IMR-90 (cell line): ENCODE results near the gene RNFT2. TPM values are rescaled to one million over a fixed set of nuclear protein-coding genes. Genes with fewer than 3 reads are reported as not detected.

ENCODE experiments used
- ATAC-seq: fragments of 200-7000 bp; cut with Tn5 transposase; 2 replicates; pipeline ENCODE4 v1.9.1; 2020; ENCODE audit warnings: low read depth, mild to moderate bottlenecking, moderate library complexity
- BruUV-seq: library from RNA; stranded (reverse); fragments of 400-500 nt; replicated peaks from 2 replicates; lab custom pipeline; 2021; lab: Mats Ljungman, UMichigan
- CTCF ChIA-PET: fragments of 300-600 bp; formaldehyde crosslinking; extraction: SDS; loops from one replicate; lab custom pipeline; 2021; ENCODE audit warnings: antibody characterized with exemption; lab: Yijun Ruan, JAX
- POLR2A ChIA-PET: fragments of 300-600 bp; sonication (Branson Sonifier 250); formaldehyde crosslinking; loops from one replicate; lab custom pipeline; 2022; ENCODE audit warnings: antibody characterized with exemption; ENCODE audit not compliant: unreplicated experiment; lab: Charles Lee
- DNase-seq: peaks from one replicate; pipeline ENCODE4 v3.0.0; 2013
- H2AFZ ChIP-seq: replicated peaks from 2 replicates; pipeline ENCODE3; 2013; ENCODE audit warnings: low read length, mild to moderate bottlenecking; ENCODE audit not compliant: poor library complexity
- H2AK5ac ChIP-seq: 2 replicates; pipeline ENCODE4 v1.6.1; 2013; ENCODE audit warnings: low read depth, low read length, inconsistent platforms
- H2AK9ac ChIP-seq: replicated peaks from 2 replicates; pipeline ENCODE3; 2013; ENCODE audit warnings: mild to moderate bottlenecking, low read depth, low read length, moderate library complexity; ENCODE audit not compliant: poor library complexity
- H2BK120ac ChIP-seq: 2 replicates; pipeline ENCODE4 v1.6.1; 2013; ENCODE audit warnings: low read depth, low read length, inconsistent platforms
- H2BK15ac ChIP-seq: 3 replicates; pipeline ENCODE4 v1.6.1; 2013; ENCODE audit warnings: low read depth, low read length, inconsistent platforms
- H2BK20ac ChIP-seq: 2 replicates; pipeline ENCODE4 v1.6.1; 2013; ENCODE audit warnings: low read depth, mild to moderate bottlenecking, inconsistent platforms, low read length, moderate library complexity
- H2BK5ac ChIP-seq: 2 replicates; pipeline ENCODE4 v1.6.1; 2013; ENCODE audit warnings: mild to moderate bottlenecking, low read depth, low read length, inconsistent platforms; ENCODE audit not compliant: poor library complexity, severe bottlenecking
- H3K14ac ChIP-seq: replicated peaks from 2 replicates; pipeline ENCODE4 v1.6.1; 2013; ENCODE audit warnings: low read depth, low read length, inconsistent platforms
- H3K18ac ChIP-seq: 2 replicates; pipeline ENCODE4 v1.6.1; 2013; ENCODE audit warnings: low read depth, low read length, control low read depth
- H3K23ac ChIP-seq: 2 replicates; pipeline ENCODE4 v1.6.1; 2013; ENCODE audit warnings: low read depth, low read length, inconsistent platforms
- H3K27ac ChIP-seq: 2 replicates; pipeline ENCODE4 v1.5.1; 2013; ENCODE audit warnings: mild to moderate bottlenecking, control low read depth, low read length; ENCODE audit not compliant: insufficient read depth
- H3K27me3 ChIP-seq: 2 replicates; pipeline ENCODE4 v1.6.1; 2013; ENCODE audit warnings: low read length; ENCODE audit not compliant: control insufficient read depth, insufficient read depth
- H3K36me3 ChIP-seq: 2 replicates; pipeline ENCODE4 v1.6.1; 2013; ENCODE audit warnings: low read length, mixed read lengths; ENCODE audit not compliant: control insufficient read depth, insufficient read depth
- H3K4ac ChIP-seq: 2 replicates; pipeline ENCODE4 v1.6.1; 2013; ENCODE audit warnings: low read depth, low read length, inconsistent platforms
- H3K4me1 ChIP-seq: 2 replicates; pipeline ENCODE4 v1.6.1; 2013; ENCODE audit warnings: low read length, mixed read lengths; ENCODE audit not compliant: control insufficient read depth, insufficient read depth
- H3K4me2 ChIP-seq: 2 replicates; pipeline ENCODE4 v1.6.1; 2013; ENCODE audit warnings: low read depth, mild to moderate bottlenecking, control low read depth, low read length, moderate library complexity
- H3K4me3 ChIP-seq: 2 replicates; pipeline ENCODE4 v1.5.1; 2013; ENCODE audit warnings: low read depth, mild to moderate bottlenecking, control low read depth, low read length, moderate library complexity; ENCODE audit not compliant: insufficient read depth
- H3K56ac ChIP-seq: 2 replicates; pipeline ENCODE4 v1.6.1; 2013; ENCODE audit warnings: low read length, inconsistent platforms; ENCODE audit not compliant: insufficient read depth; ENCODE audit errors: extremely low read depth
- H3K79me1 ChIP-seq, 2 experiments: 2 replicates each; pipeline ENCODE4 v1.6.1; 2013; ENCODE audit warnings: low read length in 2 of 2, inconsistent platforms in 1 of 2, low read depth in 1 of 2
- H3K9ac ChIP-seq: 2 replicates; pipeline ENCODE4 v1.6.1; 2013; ENCODE audit warnings: low read depth, low read length, control low read depth
- H3K9me1 ChIP-seq: 2 replicates; pipeline ENCODE4 v1.6.1; 2013; ENCODE audit warnings: low read length, inconsistent platforms; ENCODE audit not compliant: insufficient read depth
- H3K9me3 ChIP-seq: 2 replicates; pipeline ENCODE4 v1.6.1; 2013; ENCODE audit warnings: low read length; ENCODE audit not compliant: control insufficient read depth, insufficient read depth
- H4K20me1 ChIP-seq: 2 replicates; pipeline ENCODE4 v1.6.1; 2013; ENCODE audit warnings: low read length, inconsistent platforms; ENCODE audit not compliant: insufficient read depth
- H4K5ac ChIP-seq: 2 replicates; pipeline ENCODE4 v1.6.1; 2013; ENCODE audit warnings: mild to moderate bottlenecking, low read depth, low read length, control low read depth
- H4K8ac ChIP-seq, 2 experiments: 2 replicates each; pipeline ENCODE4 v1.6.1; 2013; ENCODE audit warnings: low read depth in 2 of 2, low read length in 2 of 2, control low read depth in 1 of 2, inconsistent platforms in 1 of 2
- H4K91ac ChIP-seq: 2 replicates; pipeline ENCODE4 v1.6.1; 2013; ENCODE audit warnings: low read depth, low read length, inconsistent platforms; ENCODE audit not compliant: insufficient read depth
- CEBPB ChIP-seq: IDR thresholded peaks from 2 replicates; pipeline ENCODE4 v1.6.1; 2012; ENCODE audit warnings: low read depth, low read length, improper control_type of control experiment
- ELK1 ChIP-seq: fragments of 150-350 bp; IDR thresholded peaks from 2 replicates; pipeline ENCODE4 v1.6.1; 2016; ENCODE audit warnings: low read depth, mild to moderate bottlenecking, low read length, moderate library complexity, borderline replicate concordance
- MAFK ChIP-seq: IDR thresholded peaks from 2 replicates; pipeline ENCODE4 v1.6.1; 2012; ENCODE audit warnings: low read depth, low read length, improper control_type of control experiment
- NFE2L2 ChIP-seq: fragments of 150-350 bp; IDR thresholded peaks from 2 replicates; pipeline ENCODE4 v1.6.1; 2016; ENCODE audit warnings: low read depth, mild to moderate bottlenecking, low read length
- POLR2A ChIP-seq: IDR thresholded peaks from 2 replicates; pipeline ENCODE4 v1.6.1; 2012; ENCODE audit warnings: mild to moderate bottlenecking, low read depth, low read length
- RAD21 ChIP-seq: IDR thresholded peaks from 2 replicates; pipeline ENCODE4 v1.6.1; 2012; ENCODE audit warnings: low read length, improper control_type of control experiment
- SMC3 ChIP-seq: fragments of 150-350 bp; IDR thresholded peaks from 2 replicates; pipeline ENCODE4 v1.6.1; 2016; ENCODE audit warnings: low read depth, mild to moderate bottlenecking, antibody characterized with exemption, low read length, moderate library complexity
- WGBS, 2 experiments: methylation state at CpG; one replicate each; pipeline versions ENCODE4 v1.1.5 to v1.1.7; 2013; ENCODE audit warnings: missing lambda C conversion rate in 2 of 2; ENCODE audit not compliant: insufficient read length in 1 of 2; ENCODE audit errors: extremely low coverage in 2 of 2; 5-methylcytosine and 5-hydroxymethylcytosine counted together
- dilution Hi-C: fragments of 300-500 bp; cut with HindIII; formaldehyde crosslinking; loops from one replicate; pipeline ENCODE4 v1.14.3; 2018; ENCODE audit warnings: low sequenced_read_pairs; ENCODE audit not compliant: unreplicated experiment
- in situ Hi-C: fragments of 300-500 bp; cut with MboI; formaldehyde crosslinking; loops from 3 replicates; pipeline ENCODE4 v1.14.3; 2019; ENCODE audit warnings: low sequenced_read_pairs, inconsistent platforms, mixed read lengths
- intact Hi-C: fragments of 100-400 bp; cut with micrococcal nuclease; formaldehyde crosslinking; loops from 2 replicates; pipeline ENCODE4 v1.10.0; 2022
- polyA plus RNA-seq, 3 experiments: library from polyadenylated mRNA; depleted of rRNA; stranded (reverse); fragments of >200 nt; gene quantifications; 2 replicates each; pipeline ENCODE4 v1.2.3, GENCODE V29; 2012; ENCODE audit warnings: low replicate concordance in 1 of 3
- total RNA-seq: library from RNA; depleted of rRNA; stranded (reverse); fragments of >200 nt; gene quantifications from 2 replicates; pipeline ENCODE4 v1.2.3, GENCODE V29; 2012

The RNFT2 gene
- total and polyA plus RNA-seq, 2 of the 4 experiments (the other 2 are of a cell fraction): 1.6 to 2.3 TPM

- Histone ChIP-seq H3K4me2 (no peak overlapping the region), H2BK5ac (no peak overlapping the region), H3K4me3 (no peak overlapping the region), H2BK20ac (no peak overlapping the region), H4K5ac (no peak overlapping the region), H3K9me1 (no peaks in the 10 kb centered on the region), H3K36me3 (no peaks in the 10 kb centered on the region), H4K91ac (no peak overlapping the region), H4K8ac (no peak overlapping the region), H3K27ac (no peak overlapping the region), H4K20me1 (no peaks in the 10 kb centered on the region), H2BK120ac (no peak overlapping the region), H3K56ac (no peak overlapping the region), H3K79me1 (no peaks in the 10 kb centered on the region), H3K14ac (no peak overlapping the region), H3K4ac (no peak overlapping the region), H3K9me3 (no peaks in the 10 kb centered on the region), H3K9ac (no peak overlapping the region), H2BK15ac (no peak overlapping the region), H3K23ac (no peak overlapping the region), H3K27me3 (no peaks in the 10 kb centered on the region), H2AK9ac (no peak overlapping the region), H3K4me1 (no peaks in the 10 kb centered on the region), H2AK5ac (no peak overlapping the region), H3K18ac (no peak overlapping the region), H2AFZ (no peak overlapping the region)
- in situ Hi-C loops: no loop called here
- CTCF ChIA-PET: interaction anchor here (0.6 kb wide), 1 partner anchor 408 kb away, joined by 4 read pairs; no protein-coding TSS in a partner anchor
- no TSS peak for BruUV-seq
- POLR2A ChIA-PET: interaction anchor here (0.5 kb wide), 1 partner anchor 460 kb away, joined by 3 read pairs; no protein-coding TSS in a partner anchor
- ATAC-seq (no peak), DNase-seq (no peak)
- no CpG with 5 or more reads among the region's 3 CpGs for WGBS, 2 experiments
- TF ChIP-seq RAD21 (no peak), MAFK (no peak), NFE2L2 (no peak), CEBPB (no peak), ELK1 (no peak), POLR2A (no peak), SMC3 (no peak)
- dilution Hi-C loops: no loop called here
- intact Hi-C loops: no loop called here
Measured at GRCh38 chr12:116744766-116745165, 6.7 kb downstream of the RNFT2 start.
